ENCODE measurements around the gene ZNF580. TPM values are rescaled to one million over a fixed set of nuclear protein-coding genes. Genes with fewer than 3 reads are reported as not detected.

Gene ZNF580
- total and polyA plus RNA-seq, 9 of the 15 experiments (the other 6 are each of a cell fraction or from before 2014, with no cell fraction given) = 2.3 to 47.4 (median 6.0) TPM

- Histone ChIP-seq H3K4me1 (replicated peaks in 1 of 2; ENCODE audit: control insufficient read depth in 2 of 2, insufficient read depth in 2 of 2, low read length in 2 of 2) (peaks cover 22 to 36% of the 10 kb centered on the region in 2 experiments), H3K4me2 (ENCODE audit: insufficient read depth, low read length) (no peak overlapping the region), H3K9me3 (replicated peaks; ENCODE audit: control insufficient read depth, insufficient read depth, low read depth, low read length) (no peaks in the 10 kb centered on the region), H3K4me3 (no peak overlapping the region), H3K9me1 (ENCODE audit: control insufficient read depth, insufficient read depth, low read length) (peaks cover 5% of the 10 kb centered on the region), H3K27ac (ENCODE audit: extremely low read depth, low read depth, low read length) (no peak overlapping the region), H3K9ac (ENCODE audit: insufficient read depth in 1 of 2, low read depth in 2 of 2, low read length in 2 of 2) (no peak overlapping the region), H4K20me1 (replicated peaks; ENCODE audit: control insufficient read depth, insufficient read depth, low read length) (peaks cover 61% of the 10 kb centered on the region), H3K36me3 (ENCODE audit: control insufficient read depth, insufficient read depth, low read length) (peaks cover 95% of the 10 kb centered on the region), H3K27me3 (ENCODE audit: control insufficient read depth in 2 of 2, insufficient read depth in 2 of 2, low read length in 2 of 2) (no peaks in the 10 kb centered on the region), H3K79me2 (ENCODE audit: control insufficient read depth, insufficient read depth, low read length) (peaks cover 85% of the 10 kb centered on the region), H2AFZ (ENCODE audit: low read depth, low read length) (no peak overlapping the region)
- in situ Hi-C loops (cut with MboI) (no loop called here), intact Hi-C loops (cut with micrococcal nuclease) (no loop called here)
- peak in 1 of 4 experiments; percentile 16 for DNase-seq (ENCODE audit: extremely low read depth in 1 of 4, low spot score in 3 of 4)
- no peak for ATAC-seq
- no TSS peak for BruUV-seq (replicated peaks)
- POLR2A ChIA-PET = interaction anchor here (0.6 to 3.3 kb wide), 4 partner anchors 11 to 15 kb away, joined by 3 to 21 read pairs (median 8); partner anchors contain the start of gene U2AF2
- CTCF ChIA-PET (ENCODE audit: low intra/inter-chr PET ratio) = no interaction called here
- 90% methylated on average over 11 of the region's 30 CpGs for WGBS (ENCODE audit: insufficient coverage, low coverage, missing lambda C conversion rate)
- no peak for FAIRE-seq
- TF ChIP-seq, protein P1, sequence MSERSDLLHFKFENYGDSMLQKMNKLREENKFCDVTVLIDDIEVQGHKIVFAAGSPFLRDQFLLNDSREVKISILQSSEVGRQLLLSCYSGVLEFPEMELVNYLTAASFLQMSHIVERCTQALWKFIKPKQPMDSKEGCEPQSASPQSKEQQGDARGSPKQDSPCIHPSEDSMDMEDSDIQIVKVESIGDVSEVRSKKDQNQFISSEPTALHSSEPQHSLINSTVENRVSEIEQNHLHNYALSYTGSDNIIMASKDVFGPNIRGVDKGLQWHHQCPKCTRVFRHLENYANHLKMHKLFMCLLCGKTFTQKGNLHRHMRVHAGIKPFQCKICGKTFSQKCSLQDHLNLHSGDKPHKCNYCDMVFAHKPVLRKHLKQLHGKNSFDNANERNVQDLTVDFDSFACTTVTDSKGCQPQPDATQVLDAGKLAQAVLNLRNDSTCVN (CRISPR knock-in tag; IDR thresholded peaks at IDR 0.05) = no peak
- TF ChIP-seq MED1 (CRISPR knock-in tag; IDR thresholded peaks at IDR 0.05; ENCODE audit: borderline replicate concordance) (no peak), ZNF778 (CRISPR knock-in tag; IDR thresholded peaks at IDR 0.05) (no peak), DACH1 (IDR thresholded peaks at IDR 0.05; ENCODE audit: partially characterized antibody) (no peak), TCFL5 (CRISPR knock-in tag; conservative IDR thresholded peaks at IDR 0.05) (no peak), ZNF212 (CRISPR knock-in tag; IDR thresholded peaks at IDR 0.05) (no peak), MBD1 (CRISPR knock-in tag; IDR thresholded peaks at IDR 0.05) (no peak), ZNF75A (CRISPR knock-in tag; IDR thresholded peaks at IDR 0.05) (no peak), ZNF785 (CRISPR knock-in tag; IDR thresholded peaks at IDR 0.05) (no peak)
- TF ChIP-seq, protein P2, sequence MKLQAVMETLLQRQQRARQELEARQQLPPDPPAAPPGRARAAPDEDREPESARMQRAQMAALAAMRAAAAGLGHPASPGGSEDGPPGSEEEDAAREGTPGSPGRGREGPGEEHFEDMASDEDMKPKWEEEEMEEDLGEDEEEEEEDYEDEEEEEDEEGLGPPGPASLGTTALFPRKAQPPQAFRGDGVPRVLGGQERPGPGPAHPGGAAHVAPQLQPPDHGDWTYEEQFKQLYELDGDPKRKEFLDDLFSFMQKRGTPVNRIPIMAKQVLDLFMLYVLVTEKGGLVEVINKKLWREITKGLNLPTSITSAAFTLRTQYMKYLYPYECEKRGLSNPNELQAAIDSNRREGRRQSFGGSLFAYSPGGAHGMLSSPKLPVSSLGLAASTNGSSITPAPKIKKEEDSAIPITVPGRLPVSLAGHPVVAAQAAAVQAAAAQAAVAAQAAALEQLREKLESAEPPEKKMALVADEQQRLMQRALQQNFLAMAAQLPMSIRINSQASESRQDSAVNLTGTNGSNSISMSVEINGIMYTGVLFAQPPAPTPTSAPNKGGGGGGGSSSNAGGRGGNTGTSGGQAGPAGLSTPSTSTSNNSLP (IDR thresholded peaks at IDR 0.05; ENCODE audit: borderline replicate concordance, low read depth, low read length) = no peak
- TF ChIP-seq, protein P3, sequence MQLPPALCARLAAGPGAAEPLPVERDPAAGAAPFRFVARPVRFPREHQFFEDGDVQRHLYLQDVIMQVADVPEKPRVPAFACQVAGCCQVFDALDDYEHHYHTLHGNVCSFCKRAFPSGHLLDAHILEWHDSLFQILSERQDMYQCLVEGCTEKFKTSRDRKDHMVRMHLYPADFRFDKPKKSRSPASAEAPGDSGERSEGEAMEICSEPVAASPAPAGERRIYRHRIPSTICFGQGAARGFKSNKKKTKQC (CRISPR knock-in tag; IDR thresholded peaks at IDR 0.05) = no peak
Measured at GRCh38 chr19:55668603-55669348, 28.0 kb downstream of the ZNF580 start.
